Activated B cell treated with CpG ODN at 0.5 μM for 24 hours (primary cell): ENCODE results near the gene BSG. TPM values are rescaled to one million over a fixed set of nuclear protein-coding genes. Genes with fewer than 3 reads are reported as not detected.

Source experiments
- ATAC-seq: fragments of 200-7000 bp; cut with Tn5 transposase; one replicate; pipeline ENCODE4 v1.10.0; 2021; ENCODE audit warnings: low read depth, mild to moderate bottlenecking, moderate library complexity
- CTCF ChIA-PET: fragments of 350-600 bp; sonication (Branson Sonifier 250); formaldehyde crosslinking; loops from one replicate; lab custom pipeline; 2021; ENCODE audit warnings: antibody characterized with exemption; lab: Charles Lee
- POLR2A ChIA-PET: fragments of 350-600 bp; sonication (Branson Sonifier 250); formaldehyde crosslinking; loops from one replicate; lab custom pipeline; 2021; ENCODE audit warnings: antibody characterized with exemption; lab: Charles Lee
- DNase-seq: peaks from one replicate; pipeline ENCODE4 v3.0.0; 2022
- H3K27ac Mint-ChIP-seq: one replicate; pipeline ENCODE4 v1.8.0; 2020; ENCODE audit warnings: mixed read lengths
- H3K27me3 Mint-ChIP-seq: one replicate; pipeline ENCODE4 v1.8.0; 2021; ENCODE audit warnings: mixed read lengths
- H3K36me3 Mint-ChIP-seq: one replicate; pipeline ENCODE4 v1.8.0; 2021; ENCODE audit warnings: low read depth, mixed read lengths
- H3K4me1 Mint-ChIP-seq: one replicate; pipeline ENCODE4 v1.8.0; 2021; ENCODE audit warnings: mixed read lengths
- H3K4me3 Mint-ChIP-seq: one replicate; pipeline ENCODE4 v1.8.0; 2020; ENCODE audit warnings: mild to moderate bottlenecking, mixed read lengths
- H3K9me3 Mint-ChIP-seq: one replicate; pipeline ENCODE4 v1.8.0; 2020; ENCODE audit warnings: mixed read lengths
- CTCF ChIP-seq: fragments of 200-600 bp; IDR thresholded peaks from one replicate; pipeline ENCODE4 v1.8.0; 2022; ENCODE audit warnings: antibody characterized with exemption, mild to moderate bottlenecking
- intact Hi-C: fragments of 100-400 bp; cut with micrococcal nuclease; formaldehyde crosslinking; loops from one replicate; pipeline ENCODE4 v1.15.1; 2024
- total RNA-seq: library from RNA; stranded (reverse); gene quantifications from 2 replicates; pipeline ENCODE4 v1.2.3, GENCODE V29; 2022

Gene BSG
- total RNA-seq, 1 donor from 2014 or later = 150 TPM

DNA sequence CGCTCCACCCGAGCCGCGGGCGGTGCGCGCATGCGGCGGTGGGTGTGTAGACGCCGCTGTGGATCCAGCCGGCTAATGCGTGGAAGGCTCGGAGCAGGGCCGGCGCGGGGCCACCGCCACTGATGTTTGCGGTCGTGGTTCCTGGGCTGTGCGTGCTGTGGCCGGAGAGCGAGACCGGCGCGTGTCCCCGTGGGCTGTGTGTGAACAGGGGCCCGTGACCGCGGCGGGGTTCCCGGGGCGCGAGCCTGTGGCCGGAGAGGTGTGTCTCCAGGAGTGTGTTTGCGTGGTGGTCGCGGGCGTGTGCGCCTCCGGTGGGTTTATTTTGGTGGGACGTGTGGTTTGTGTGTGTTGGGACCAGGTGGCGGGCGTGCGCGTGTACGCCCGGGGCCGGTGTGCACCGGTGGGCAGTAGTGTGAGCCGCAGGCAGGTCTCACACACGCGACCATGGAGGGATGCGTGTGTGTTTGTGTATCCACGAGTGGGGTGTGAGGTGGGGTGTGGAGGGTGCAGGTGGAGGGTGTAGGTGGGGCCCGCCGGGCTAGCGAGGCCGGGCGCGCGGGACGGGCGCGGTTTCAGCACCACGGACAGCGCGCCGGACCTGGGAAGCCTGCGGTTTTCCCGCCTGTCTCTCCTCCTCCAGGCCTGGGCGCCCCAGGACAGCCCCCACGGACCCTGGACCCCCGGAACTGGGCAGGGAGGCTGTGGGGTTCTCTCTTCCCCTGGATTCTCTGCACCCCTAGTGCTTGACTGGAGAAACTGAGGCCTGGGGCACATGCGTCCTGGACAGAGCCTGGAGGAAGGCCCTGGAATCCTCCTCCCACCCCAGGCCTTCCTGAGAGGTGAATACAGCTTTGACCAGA, 18.9 kb downstream of the BSG start:
- no peaks in the 10 kb centered on the region for H3K36me3 Mint-ChIP-seq
- ChIA-PET POLR2A (interaction anchor here (0.6 kb wide), 1 partner anchor 72 kb away, joined by 3 read pairs; the partner anchor contains the start of gene RNF126), CTCF (no interaction called here)
- intact Hi-C loops = no loop called here
- peaks cover 11% of the 10 kb centered on the region for H3K4me1 Mint-ChIP-seq
- no peak overlapping the region for H3K27ac Mint-ChIP-seq
- peaks cover 13% of the 10 kb centered on the region for H3K27me3 Mint-ChIP-seq
- H3K4me3 Mint-ChIP-seq = peak overlapping the region; percentile 44
- DNase-seq = no peak
- H3K9me3 Mint-ChIP-seq = no peaks in the 10 kb centered on the region
- no peak for TF ChIP-seq CTCF
- no peak for ATAC-seq

DNA sequence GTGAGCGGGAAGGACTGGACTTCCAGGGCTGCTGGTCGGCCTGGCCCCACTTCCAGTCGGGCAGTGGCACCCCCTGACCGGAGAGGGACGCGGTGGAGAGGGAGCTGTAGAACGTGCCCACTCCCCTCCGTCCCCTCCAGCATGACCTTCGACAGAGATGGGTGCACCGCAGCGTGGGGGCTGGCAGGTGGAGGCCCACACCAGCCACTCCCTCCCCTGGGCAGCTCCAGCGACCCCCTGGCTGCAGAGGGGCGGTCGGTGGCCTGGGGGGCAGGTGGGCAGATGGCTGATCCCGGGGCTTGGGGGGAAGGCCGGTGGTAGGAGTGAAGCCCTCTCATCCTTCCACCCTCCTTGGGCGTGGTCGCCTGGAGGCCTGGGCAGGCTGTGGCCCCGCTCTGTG, 19.7 kb downstream of the BSG start:
- DNase-seq (no peak), ATAC-seq (no peak)
- peaks cover 12% of the 10 kb centered on the region for H3K27me3 Mint-ChIP-seq
- H3K36me3 Mint-ChIP-seq = no peaks in the 10 kb centered on the region
- intact Hi-C loops = no loop called here
- peaks cover 11% of the 10 kb centered on the region for H3K4me1 Mint-ChIP-seq
- CTCF ChIA-PET = no interaction called here
- H3K27ac Mint-ChIP-seq = no peak overlapping the region
- no peak for TF ChIP-seq CTCF
- H3K4me3 Mint-ChIP-seq = no peak overlapping the region
- no peaks in the 10 kb centered on the region for H3K9me3 Mint-ChIP-seq
- POLR2A ChIA-PET = interaction anchor here (0.6 kb wide), 1 partner anchor 71 kb away, joined by 3 read pairs; the partner anchor contains the start of gene RNF126

GRCh38 chr19:593055-593454, 20.7 kb downstream of the BSG start:
- DNase-seq (no peak), ATAC-seq (no peak)
- Mint-ChIP-seq H3K36me3 (no peaks in the 10 kb centered on the region), H3K27me3 (peaks cover 10% of the 10 kb centered on the region), H3K27ac (no peak overlapping the region), H3K4me1 (peaks cover 10% of the 10 kb centered on the region), H3K9me3 (no peaks in the 10 kb centered on the region), H3K4me3 (no peak overlapping the region)
- intact Hi-C loops = no loop called here
- ChIA-PET POLR2A (no interaction called here), CTCF (no interaction called here)
- TF ChIP-seq CTCF = no peak

DNA sequence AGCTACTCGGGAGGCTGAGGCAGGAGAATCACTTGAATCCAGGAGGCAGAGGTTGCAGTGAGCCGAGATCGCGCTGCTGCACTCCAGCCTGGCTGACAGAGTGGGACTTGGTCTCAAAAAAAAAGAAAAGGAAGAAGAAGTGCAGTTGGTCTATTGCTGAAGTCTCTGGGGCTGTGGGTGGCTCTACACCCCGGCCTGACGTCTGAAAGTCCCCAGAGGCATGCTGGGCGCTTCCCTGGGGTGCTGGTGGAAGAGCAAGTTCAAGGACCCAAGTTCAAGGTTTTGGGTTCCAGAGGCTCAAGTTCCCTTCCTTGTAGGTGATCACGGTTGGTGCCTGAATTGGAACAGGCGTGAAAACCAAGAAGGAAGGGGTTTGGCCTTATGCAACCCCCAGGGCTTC, 21.1 kb downstream of the BSG start:
- no peak for TF ChIP-seq CTCF
- no peak for DNase-seq
- peak; percentile 39 for ATAC-seq
- Mint-ChIP-seq H3K36me3 (no peaks in the 10 kb centered on the region), H3K27ac (no peak overlapping the region), H3K4me1 (peaks cover 8% of the 10 kb centered on the region), H3K9me3 (no peaks in the 10 kb centered on the region), H3K4me3 (no peak overlapping the region), H3K27me3 (peaks cover 10% of the 10 kb centered on the region)
- intact Hi-C loops = no loop called here
- POLR2A ChIA-PET = no interaction called here
- CTCF ChIA-PET = no interaction called here

GRCh38 chr19:594265-594870, 22.0 kb downstream of the BSG start:
- H3K4me1 Mint-ChIP-seq = peaks cover 3% of the 10 kb centered on the region
- no peaks in the 10 kb centered on the region for H3K9me3 Mint-ChIP-seq
- no peaks in the 10 kb centered on the region for H3K36me3 Mint-ChIP-seq
- ATAC-seq = no peak
- intact Hi-C loops = no loop called here
- H3K27ac Mint-ChIP-seq = no peak overlapping the region
- POLR2A ChIA-PET = no interaction called here
- no peak overlapping the region for H3K4me3 Mint-ChIP-seq
- peaks cover 10% of the 10 kb centered on the region for H3K27me3 Mint-ChIP-seq
- no peak for DNase-seq
- no peak for TF ChIP-seq CTCF
- CTCF ChIA-PET = no interaction called here
